ENCODE measurements around the gene CORO6. TPM values are rescaled to one million over a fixed set of nuclear protein-coding genes. Genes with fewer than 3 reads are reported as not detected.

The CORO6 gene
- polyA plus RNA-seq, 2 of the 4 experiments (the other 2 are of a cell fraction): 5.0 to 10.1 TPM

DNA sequence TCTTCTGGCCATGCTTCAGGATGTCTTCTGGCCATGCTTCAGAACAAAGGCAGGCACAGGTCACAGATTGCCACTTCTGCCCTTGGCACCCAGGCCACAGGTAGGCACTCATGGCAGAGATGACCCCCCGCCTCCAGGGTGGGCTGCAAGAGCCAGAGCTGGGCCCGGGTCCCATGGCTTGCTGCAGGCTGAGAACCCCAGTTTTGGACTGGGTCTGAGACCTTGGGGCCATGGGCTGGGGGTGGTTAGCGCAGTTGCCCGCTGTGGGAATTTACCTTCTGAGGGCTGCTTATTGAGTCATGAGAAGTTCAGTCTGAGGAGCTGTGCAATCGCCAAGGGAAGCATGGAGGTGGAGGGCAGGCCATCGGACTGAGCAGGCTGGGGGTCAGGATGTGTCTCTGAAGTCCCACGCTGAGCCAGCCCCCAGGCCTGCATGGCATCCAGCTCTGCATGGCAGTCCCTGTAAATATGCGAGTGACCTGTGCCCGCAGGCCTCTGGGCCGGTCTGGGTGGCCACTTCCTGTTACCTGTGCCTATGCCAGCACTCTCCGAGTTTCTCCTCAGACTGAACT lies 28.1 kb downstream of the CORO6 start:
- ChIA-PET CTCF (interaction anchor here (1.2 to 11.5 kb wide), 6 partner anchors 9 to 223 kb away, joined by 4 to 474 read pairs (median 42); partner anchors contain the start of genes ABHD15 and TP53I13), POLR2A (no interaction called here)
- DNase-seq (ENCODE audit: low read depth in 1 of 2, low spot score in 1 of 2): no peak
- TF ChIP-seq RAD21 (conservative IDR thresholded peaks at IDR 0.05 in 1 of 2, IDR thresholded peaks at IDR 0.05 in 1 of 2) (no peak), EHMT2 (IDR thresholded peaks at IDR 0.05; ENCODE audit: low read depth) (0 out of 2 replicates have a peak, but pooled peaks have one; percentile 15)
- 72% methylated on average over 10 of the region's 11 CpGs for WGBS (ENCODE audit: missing lambda C conversion rate)
- no peak for ATAC-seq
- no peak for FAIRE-seq
- H3K4me1 ChIP-seq: peaks cover 38% of the 10 kb centered on the region
- peak overlapping the region; percentile 82 for H3K4me3 ChIP-seq
- peak overlapping the region; percentile 95 for H3K4me2 ChIP-seq
- peak overlapping the region; percentile 95 to 96; a peak in 4 of 6 replicates for H3K27ac ChIP-seq
- H3K9me3 ChIP-seq: no peaks in the 10 kb centered on the region

DNA sequence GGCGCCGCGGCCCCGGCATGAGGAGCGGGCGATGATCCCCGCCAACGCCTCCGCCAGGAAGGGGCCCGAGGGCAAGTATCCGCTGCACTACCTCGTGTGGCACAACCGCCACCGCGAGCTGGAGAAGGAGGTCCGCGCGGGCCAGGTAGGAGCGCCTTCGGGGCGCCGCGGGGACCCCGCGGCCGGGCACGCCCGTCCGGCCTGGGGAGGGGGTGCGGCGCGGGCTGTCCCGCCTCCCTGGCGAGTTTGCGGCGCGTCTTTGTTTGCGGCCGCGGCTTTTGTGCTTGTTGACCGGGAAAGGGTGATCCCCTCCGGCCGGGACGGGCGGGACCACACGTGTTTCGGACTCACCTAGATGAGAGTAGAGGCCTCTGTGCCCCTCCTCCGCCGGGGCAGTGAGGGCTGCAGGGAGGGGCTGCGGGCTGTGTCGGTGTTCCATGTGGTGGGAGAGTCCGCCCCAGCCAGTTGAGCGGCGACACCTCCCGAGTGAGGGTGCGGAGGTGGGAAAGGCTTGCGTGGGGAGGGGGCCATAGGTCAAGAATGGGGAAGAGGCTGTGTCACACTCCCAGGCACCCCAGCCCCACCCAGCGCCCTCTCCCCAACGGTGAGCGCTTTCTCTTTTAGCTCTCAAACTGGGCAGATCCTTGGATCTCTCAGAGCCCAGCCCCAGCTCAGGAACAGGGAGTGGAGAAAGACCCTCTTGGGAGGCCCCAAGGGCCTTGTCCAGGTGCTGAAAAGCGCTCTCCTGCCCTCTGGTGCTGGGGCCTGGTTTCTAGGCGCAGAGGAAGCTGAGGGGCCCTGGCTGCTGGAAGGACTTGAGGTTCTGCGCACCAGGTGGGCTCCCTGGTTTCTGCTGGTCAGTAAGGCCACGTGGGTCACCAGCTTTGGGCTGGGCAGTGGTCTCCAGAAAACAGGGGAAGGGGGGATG lies 28.9 kb downstream of the CORO6 start:
- Histone ChIP-seq H3K4me1 (peaks cover 38% of the 10 kb centered on the region), H3K9me3 (no peaks in the 10 kb centered on the region), H3K4me2 (peak overlapping the region; percentile 95), H3K4me3 (peak overlapping the region; percentile 82), H3K27ac (peak overlapping the region; percentile 95 to 96)
- peak in 1 of 2 experiments; percentile 57 for DNase-seq (ENCODE audit: low read depth in 1 of 2, low spot score in 1 of 2)
- ChIA-PET CTCF (interaction anchor here (0.6 to 11.5 kb wide), 10 partner anchors 8 to 511 kb away, joined by 3 to 474 read pairs (median 4); partner anchors contain the start of genes ABHD15 and TP53I13), POLR2A (interaction anchor here (0.5 to 3.0 kb wide), 4 partner anchors 17 to 234 kb away, joined by 3 to 15 read pairs (median 5); no protein-coding TSS in a partner anchor)
- ATAC-seq: 0 out of 6 replicates have a peak, but pooled peaks of 1 of the 2 experiments have one; percentile 3
- WGBS (ENCODE audit: missing lambda C conversion rate): 4% methylated on average over 42 of the region's 64 CpGs
- no peak for FAIRE-seq
- TF ChIP-seq REST (IDR thresholded peaks at IDR 0.05): peak; percentile 99
- TF ChIP-seq, protein P1, sequence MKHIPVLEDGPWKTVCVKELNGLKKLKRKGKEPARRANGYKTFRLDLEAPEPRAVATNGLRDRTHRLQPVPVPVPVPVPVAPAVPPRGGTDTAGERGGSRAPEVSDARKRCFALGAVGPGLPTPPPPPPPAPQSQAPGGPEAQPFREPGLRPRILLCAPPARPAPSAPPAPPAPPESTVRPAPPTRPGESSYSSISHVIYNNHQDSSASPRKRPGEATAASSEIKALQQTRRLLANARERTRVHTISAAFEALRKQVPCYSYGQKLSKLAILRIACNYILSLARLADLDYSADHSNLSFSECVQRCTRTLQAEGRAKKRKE (CRISPR knock-in tag; IDR thresholded peaks at IDR 0.05; ENCODE audit: low read depth): 0 out of 2 replicates have a peak, but pooled peaks have one; percentile 73
- 0 out of 2 replicates have a peak, but pooled peaks have one; percentile 53 for TF ChIP-seq FOXS1 (CRISPR knock-in tag; IDR thresholded peaks at IDR 0.05)
- TF ChIP-seq HDAC2 (IDR thresholded peaks at IDR 0.05): 0 out of 2 replicates have a peak, but pooled peaks have one; percentile 31
- peak; percentile 79 for TF ChIP-seq EHF (CRISPR knock-in tag; IDR thresholded peaks at IDR 0.05)
- no peak for TF ChIP-seq ZC3H11A (IDR thresholded peaks at IDR 0.05)
- no peak for TF ChIP-seq MAFK (IDR thresholded peaks at IDR 0.05; ENCODE audit: partially characterized antibody)
- no peak for TF ChIP-seq CEBPB (IDR thresholded peaks at IDR 0.05)
- no peak for TF ChIP-seq GATA3 (IDR thresholded peaks at IDR 0.05; ENCODE audit: borderline replicate concordance)
- peak; percentile 99 for TF ChIP-seq EHMT2 (IDR thresholded peaks at IDR 0.05; ENCODE audit: low read depth)
- peak; percentile 58 for TF ChIP-seq SMC3 (IDR thresholded peaks at IDR 0.05)
- no peak for TF ChIP-seq ZFP36 (IDR thresholded peaks at IDR 0.05; ENCODE audit: borderline replicate concordance, partially characterized antibody)
- no peak for TF ChIP-seq ELK1 (IDR thresholded peaks at IDR 0.05; ENCODE audit: low read depth, low read length)
- peak; percentile 22; the same call in 1 of the 2 replicates for TF ChIP-seq PHF8 (IDR thresholded peaks at IDR 0.05; ENCODE audit: borderline replicate concordance, low read depth)
- peak; percentile 80; the same call in 1 of the 2 replicates for TF ChIP-seq HOXB5 (CRISPR knock-in tag; IDR thresholded peaks at IDR 0.05)
- TF ChIP-seq, protein P2, sequence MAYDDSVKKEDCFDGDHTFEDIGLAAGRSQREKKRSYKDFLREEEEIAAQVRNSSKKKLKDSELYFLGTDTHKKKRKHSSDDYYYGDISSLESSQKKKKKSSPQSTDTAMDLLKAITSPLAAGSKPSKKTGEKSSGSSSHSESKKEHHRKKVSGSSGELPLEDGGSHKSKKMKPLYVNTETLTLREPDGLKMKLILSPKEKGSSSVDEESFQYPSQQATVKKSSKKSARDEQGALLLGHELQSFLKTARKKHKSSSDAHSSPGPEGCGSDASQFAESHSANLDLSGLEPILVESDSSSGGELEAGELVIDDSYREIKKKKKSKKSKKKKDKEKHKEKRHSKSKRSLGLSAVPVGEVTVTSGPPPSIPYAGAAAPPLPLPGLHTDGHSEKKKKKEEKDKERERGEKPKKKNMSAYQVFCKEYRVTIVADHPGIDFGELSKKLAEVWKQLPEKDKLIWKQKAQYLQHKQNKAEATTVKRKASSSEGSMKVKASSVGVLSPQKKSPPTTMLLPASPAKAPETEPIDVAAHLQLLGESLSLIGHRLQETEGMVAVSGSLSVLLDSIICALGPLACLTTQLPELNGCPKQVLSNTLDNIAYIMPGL (CRISPR knock-in tag; IDR thresholded peaks at IDR 0.05; ENCODE audit: borderline replicate concordance): no peak
- TF ChIP-seq, protein P3, sequence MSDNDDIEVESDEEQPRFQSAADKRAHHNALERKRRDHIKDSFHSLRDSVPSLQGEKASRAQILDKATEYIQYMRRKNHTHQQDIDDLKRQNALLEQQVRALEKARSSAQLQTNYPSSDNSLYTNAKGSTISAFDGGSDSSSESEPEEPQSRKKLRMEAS (IDR thresholded peaks at IDR 0.05): peak; percentile 36
- TF ChIP-seq RAD21 (conservative IDR thresholded peaks at IDR 0.05 in 1 of 2, IDR thresholded peaks at IDR 0.05 in 1 of 2): peak; percentile 63
- TF ChIP-seq HOXB13 (CRISPR knock-in tag; IDR thresholded peaks at IDR 0.05; ENCODE audit: low read depth): peak; percentile 77; the same call in 1 of the 2 replicates
- 0 out of 2 replicates have a peak, but pooled peaks have one; percentile 39 for TF ChIP-seq ZSCAN20 (CRISPR knock-in tag; IDR thresholded peaks at IDR 0.05)
- no peak for TF ChIP-seq NR3C1 (IDR thresholded peaks at IDR 0.05)
- TF ChIP-seq CTCF (IDR thresholded peaks at IDR 0.05): peak; percentile 52

Measured in A549 (cell line).